HepG2 (cell line): ENCODE data around the gene YY1. TPM values are rescaled to one million over a fixed set of nuclear protein-coding genes. Genes with fewer than 3 reads are reported as not detected.
"Not testable (repeated sequence)": the region's sequence is repeated elsewhere in the genome, so short reads cannot be mapped to it uniquely, and the experiment has no call there.

Source experiments
- ATAC-seq: fragments of 200-7000 bp; cut with Tn5 transposase; 3 replicates; pipeline ENCODE4 v1.9.1; 2020; ENCODE audit warnings: mild to moderate bottlenecking, moderate library complexity
- BruUV-seq: library from RNA; stranded (reverse); fragments of 400-500 nt; replicated peaks from 2 replicates; lab custom pipeline; 2021; lab: Mats Ljungman, UMichigan
- CTCF ChIA-PET: fragments of 300-600 bp; formaldehyde crosslinking; extraction: SDS; loops from one replicate; lab custom pipeline; 2021; ENCODE audit warnings: low total read pairs, inconsistent platforms, low intra/inter-chr PET ratio; lab: Yijun Ruan, JAX
- POLR2A ChIA-PET: fragments of 350-600 bp; sonication (Branson Sonifier 250); formaldehyde crosslinking; loops from one replicate; lab custom pipeline; 2020; ENCODE audit warnings: antibody characterized with exemption, inconsistent platforms; lab: Yijun Ruan, JAX
- DNase-seq: peaks from one replicate; pipeline ENCODE4 v3.0.0-alpha.2; 2015; ENCODE audit warnings: low spot score
- FAIRE-seq: peaks from 3 replicates; lab custom pipeline; 2011; peaks lifted over from hg19 to GRCh38; lab: Jason Lieb, UNC
- H2AFZ ChIP-seq: one replicate; pipeline ENCODE4 v1.6.1; 2011; ENCODE audit warnings: low read length, inconsistent platforms
- H3K27ac ChIP-seq: fragments of 300-600 bp; 3 replicates; pipeline ENCODE4 v1.8.0; 2011; ENCODE audit warnings: mixed run types, mild to moderate bottlenecking, mixed read lengths, low read length, inconsistent platforms; ENCODE audit not compliant: insufficient read depth; ENCODE audit errors: extremely low read length
- H3K27me3 ChIP-seq, 2 experiments: fragments of 200-600 bp in 1 of 2; 2 replicates in 1 of 2; 3 replicates in 1 of 2; pipeline versions ENCODE4 v1.6.0 to v1.8.0; 2011; ENCODE audit warnings: low read length in 2 of 2, mild to moderate bottlenecking in 2 of 2, moderate library complexity in 2 of 2, inconsistent platforms in 1 of 2; ENCODE audit not compliant: insufficient read depth in 2 of 2, control insufficient read depth in 1 of 2
- H3K36me3 ChIP-seq, 2 experiments: fragments of 200-600 bp in 1 of 2; replicated peaks in 1 of 2; 2 replicates in 1 of 2; 3 replicates in 1 of 2; pipeline versions ENCODE4 v1.5.1 to v1.8.0; 2011; ENCODE audit warnings: low read length in 2 of 2, inconsistent platforms in 1 of 2; ENCODE audit not compliant: insufficient read depth in 2 of 2, control insufficient read depth in 1 of 2
- H3K4me1 ChIP-seq: 2 replicates; pipeline ENCODE4 v1.5.1; 2012; ENCODE audit warnings: low read length, inconsistent platforms; ENCODE audit not compliant: insufficient read depth
- H3K4me2 ChIP-seq: 2 replicates; pipeline ENCODE4 v1.6.0; 2011; ENCODE audit warnings: low read depth, low read length, inconsistent platforms
- H3K4me3 ChIP-seq, 3 experiments: fragments of 200-600 bp in 1 of 3; sonication (generic), shearing (Covaris generic) in 1 of 3; replicated peaks in 1 of 3; 2 replicates each; pipeline ENCODE4 v1.5.1; 2011 to 2016; ENCODE audit warnings: low read length in 3 of 3, inconsistent platforms in 2 of 3, low read depth in 2 of 3, mild to moderate bottlenecking in 2 of 3, control low read depth in 1 of 3, mixed read lengths in 1 of 3; ENCODE audit not compliant: insufficient read depth in 1 of 3
- H3K79me2 ChIP-seq: one replicate; pipeline ENCODE4 v1.6.1; 2011; ENCODE audit warnings: low read length, inconsistent platforms; ENCODE audit not compliant: insufficient read depth
- H3K9ac ChIP-seq: 2 replicates; pipeline ENCODE4 v1.6.0; 2011; ENCODE audit warnings: mild to moderate bottlenecking, low read depth, low read length, inconsistent platforms; ENCODE audit not compliant: insufficient read depth
- H3K9me3 ChIP-seq: 2 replicates; pipeline ENCODE4 v1.5.1; 2012; ENCODE audit warnings: mild to moderate bottlenecking, low read length
- H4K20me1 ChIP-seq: 2 replicates; pipeline ENCODE4 v1.6.0; 2011; ENCODE audit warnings: inconsistent platforms, mild to moderate bottlenecking, low read length, moderate library complexity; ENCODE audit not compliant: insufficient read depth
- LRRFIP1 ChIP-seq: sonication (generic); formaldehyde crosslinking; conservative IDR thresholded peaks from 2 replicates; pipeline ENCODE4 v1.4.0; 2020; ENCODE audit warnings: missing genetic modification reagents
- MEIS2 ChIP-seq: sonication (generic); formaldehyde crosslinking; IDR thresholded peaks from 2 replicates; pipeline ENCODE4 v1.9.0; 2021; ENCODE audit warnings: mild to moderate bottlenecking, missing genetic modification reagents
- PCBP2 ChIP-seq: fragments of 200-400 bp; formaldehyde crosslinking; optimal IDR thresholded peaks from 2 replicates; pipeline ENCODE3; 2018; ENCODE audit warnings: low read length, low read depth; ENCODE audit not compliant: poor library complexity, severe bottlenecking
- RARG ChIP-seq: sonication (generic); formaldehyde crosslinking; IDR thresholded peaks from 2 replicates; pipeline ENCODE4 v1.4.0; 2020; ENCODE audit warnings: low read depth, mild to moderate bottlenecking, missing genetic modification reagents
- RBFOX2 ChIP-seq: fragments of 200-400 bp; formaldehyde crosslinking; IDR thresholded peaks from 2 replicates; pipeline ENCODE4 v1.6.1; 2017; ENCODE audit warnings: low read depth, mild to moderate bottlenecking, low read length
- SMAD3 ChIP-seq: sonication (generic); formaldehyde crosslinking; IDR thresholded peaks from 2 replicates; pipeline ENCODE4 v1.4.0; 2020; ENCODE audit warnings: missing genetic modification reagents
- TBX2 ChIP-seq: sonication (generic); formaldehyde crosslinking; IDR thresholded peaks from 2 replicates; pipeline ENCODE4 v1.5.0; 2020; ENCODE audit warnings: missing genetic modification reagents, mild to moderate bottlenecking, borderline replicate concordance
- ZBTB7A ChIP-seq: sonication (generic); formaldehyde crosslinking; IDR thresholded peaks from 2 replicates; pipeline ENCODE4 v1.8.0; 2022; ENCODE audit warnings: mild to moderate bottlenecking, missing genetic modification reagents
- ZMAT5 ChIP-seq: sonication (generic); formaldehyde crosslinking; IDR thresholded peaks from 2 replicates; pipeline ENCODE4 v1.5.0; 2020; ENCODE audit warnings: mild to moderate bottlenecking, low read depth, missing genetic modification reagents, borderline replicate concordance
- ZNF431 ChIP-seq: sonication (generic); formaldehyde crosslinking; IDR thresholded peaks from 2 replicates; pipeline ENCODE4 v1.9.0; 2022; ENCODE audit warnings: missing genetic modification reagents, low read depth, mild to moderate bottlenecking, borderline replicate concordance
- ZNF737 ChIP-seq: sonication (generic); formaldehyde crosslinking; IDR thresholded peaks from 2 replicates; pipeline ENCODE4 v1.5.0; 2020; ENCODE audit warnings: missing genetic modification reagents, mild to moderate bottlenecking, borderline replicate concordance
- ZNF770 ChIP-seq: sonication (generic); formaldehyde crosslinking; IDR thresholded peaks from 2 replicates; pipeline ENCODE4 v1.5.0; 2020; ENCODE audit warnings: mild to moderate bottlenecking, missing genetic modification reagents
- WGBS: methylation state at CpG from one replicate; pipeline ENCODE4 v1.1.6; 2017; ENCODE audit warnings: low lambda C conversion rate; 5-methylcytosine and 5-hydroxymethylcytosine counted together
- in situ Hi-C: cut with HindIII; loops from 2 replicates; pipeline ENCODE4 v1.10.0; 2017; ENCODE audit warnings: low pct_unique_long_range_greater_than_20kb; ENCODE audit not compliant: extremely low pct_ligation_motif_present
- intact Hi-C: fragments of 100-400 bp; cut with micrococcal nuclease; formaldehyde crosslinking; loops from one replicate; pipeline ENCODE4 v1.10.0; 2022; ENCODE audit not compliant: unreplicated experiment
- polyA plus RNA-seq, 8 experiments: library from polyadenylated mRNA; depleted of rRNA in 3 of 8; stranded (reverse) in 7 of 8; unstranded in 1 of 8; fragments of >200 nt; fragmentation: Illumina TruSeq in 4 of 8; extraction: Trizol in 4 of 8; gene quantifications; 2 replicates each; pipeline versions ENCODE4 v1.2.1 to v1.2.3, GENCODE V29; 2011 to 2016; ENCODE audit warnings: low read depth in 4 of 8, missing spikeins in 1 of 8, mixed read lengths in 1 of 8; ENCODE audit not compliant: insufficient read depth in 1 of 8
- total RNA-seq, 5 experiments: library from RNA; depleted of rRNA; stranded (reverse); fragments of >200 nt; fragmentation: Illumina TruSeq; extraction: Trizol; gene quantifications; 2 replicates each; pipeline ENCODE4 v1.2.3, GENCODE V29; 2016; ENCODE audit warnings: low read depth in 1 of 5

Gene YY1
- total and polyA plus RNA-seq, 2 of the 13 experiments (the other 11 are each of a cell fraction or from before 2014, with no cell fraction given) = 29.4 to 68.1 TPM

- TF ChIP-seq RARG (no peak), SMAD3 (CRISPR knock-in tag) (no peak), LRRFIP1 (no peak), TBX2 (CRISPR knock-in tag) (no peak), MEIS2 (CRISPR knock-in tag) (no peak), ZNF431 (CRISPR knock-in tag) (no peak), ZNF737 (CRISPR knock-in tag) (no peak), ZMAT5 (CRISPR knock-in tag) (no peak), ZBTB7A (no peak), PCBP2 (no peak)
Measured at GRCh38 chr14:100234511-100234910, 4.4 kb upstream of the YY1 start (continued).

GRCh38 chr14:100236271-100236818, 2.6 kb upstream of the YY1 start:
- H3K9ac ChIP-seq = peak overlapping the region; percentile 96
- POLR2A ChIA-PET = interaction anchor here (1.0 to 6.6 kb wide), 5 partner anchors 14 to 43 kb away, joined by 3 to 64 read pairs (median 6); no protein-coding TSS in a partner anchor
- ATAC-seq, DNase-seq, BruUV-seq, H3K36me3 ChIP-seq, FAIRE-seq, in situ Hi-C loops, H2AFZ ChIP-seq, H3K9me3 ChIP-seq, H3K27me3 ChIP-seq, CTCF ChIA-PET: not testable (repeated sequence)
- H3K27ac ChIP-seq = peak overlapping the region; percentile 96
- TF ChIP-seq ZNF770 (CRISPR knock-in tag) (0 out of 2 replicates have a peak, but pooled peaks have one; percentile 4), RBFOX2 (0 out of 2 replicates have a peak, but pooled peaks have one; percentile 24)
- H4K20me1 ChIP-seq = peaks cover 25% of the 10 kb centered on the region
- peak overlapping the region; percentile 81 for H3K4me2 ChIP-seq
- intact Hi-C loops = loop anchor here (2.0 kb wide), 1 partner anchor 14 kb away; no protein-coding TSS in a partner anchor
- H3K4me1 ChIP-seq = peaks cover 37% of the 10 kb centered on the region
- 79% methylated on average over 12 of the region's 12 CpGs for WGBS
- H3K79me2 ChIP-seq = peaks cover 78% of the 10 kb centered on the region
- peak overlapping the region; percentile 92 to 94 (median 94); a peak in 4 of 6 replicates for H3K4me3 ChIP-seq
